GM19455 (cell line): ENCODE data around the gene LILRB2.
"Not testable (repeated sequence)": the region's sequence is repeated elsewhere in the genome, so short reads cannot be mapped to it uniquely, and the experiment has no call there.

Experiments
- ATAC-seq: cut with Tn5 transposase; IDR thresholded peaks from one replicate; pipeline ENCODE4 v1.9.1; 2021; ENCODE audit not compliant: unreplicated experiment

Gene LILRB2

DNA sequence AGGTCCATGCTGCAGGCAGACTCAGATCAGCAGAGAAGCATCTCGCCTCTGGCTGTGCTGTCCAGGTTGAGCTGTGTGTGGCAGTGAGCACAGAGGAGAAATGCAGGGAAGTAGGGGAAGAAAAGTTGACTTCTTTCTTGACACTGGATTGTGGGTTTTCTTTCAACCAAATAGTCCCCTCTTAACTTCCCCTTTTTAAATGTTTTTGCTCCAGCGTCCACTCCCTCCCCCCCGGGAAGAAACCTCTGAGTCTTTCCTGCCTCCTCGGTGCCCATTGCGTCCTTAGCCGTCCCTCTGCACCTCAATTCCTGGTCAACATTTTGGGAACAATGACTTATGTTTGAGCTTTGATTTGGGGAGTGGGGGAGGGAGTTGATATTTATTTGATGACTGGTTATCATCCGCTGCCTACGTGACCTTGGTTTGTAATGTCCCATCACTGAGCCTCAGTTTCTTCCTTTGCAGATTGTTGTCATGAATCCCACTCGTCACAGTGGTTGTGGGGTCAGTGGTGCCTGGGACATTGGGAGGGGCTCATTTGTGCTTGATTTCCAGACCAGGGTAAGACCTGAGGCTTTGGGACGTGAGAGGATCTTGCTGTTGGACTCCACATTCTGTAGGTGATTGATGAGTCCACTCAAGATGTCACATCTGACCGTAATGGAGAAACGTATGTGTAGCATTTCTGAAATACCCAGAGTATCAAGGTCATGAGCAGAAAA lies at the start of gene LILRB2:
LILRB2 (minus strand) TSS at position 104 of the 722 bp plus-strand sequence. CDS start 614 bp downstream, outside the sequence.
- ATAC-seq = no peak

DNA sequence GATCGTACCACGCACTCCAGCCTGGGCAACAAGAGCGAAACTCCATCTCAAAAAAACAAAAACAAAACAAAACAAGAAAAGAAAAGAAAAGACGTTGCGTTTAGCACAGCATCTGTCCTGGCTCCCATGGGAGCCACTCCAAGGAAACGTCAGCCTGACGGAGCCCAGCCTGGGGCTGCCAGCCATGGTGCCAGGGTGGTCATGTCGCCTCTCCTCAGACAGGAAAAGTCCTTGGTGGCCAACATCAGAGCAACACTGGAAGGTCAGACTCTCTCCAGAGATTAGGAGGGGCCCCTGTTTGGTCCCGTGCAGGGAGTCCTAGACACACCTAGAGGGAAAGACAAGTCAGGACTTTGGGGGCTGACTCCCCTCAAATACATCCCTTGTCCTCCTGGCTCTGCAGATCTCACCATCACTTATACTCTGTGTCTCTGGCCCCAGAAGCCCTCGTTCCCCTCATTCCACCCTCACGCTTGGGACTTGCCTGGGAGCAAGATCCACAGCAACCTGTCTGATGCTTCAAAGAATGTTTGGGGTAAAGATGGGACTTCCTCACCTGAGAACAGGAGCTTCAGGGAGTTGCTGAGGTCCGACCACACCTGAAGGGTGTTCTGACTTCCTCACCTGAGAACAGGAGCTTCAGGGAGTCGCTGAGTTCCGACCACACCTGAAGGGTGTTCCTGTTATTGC lies 48.7 kb upstream of the LILRB2 start:
- ATAC-seq = no peak

DNA sequence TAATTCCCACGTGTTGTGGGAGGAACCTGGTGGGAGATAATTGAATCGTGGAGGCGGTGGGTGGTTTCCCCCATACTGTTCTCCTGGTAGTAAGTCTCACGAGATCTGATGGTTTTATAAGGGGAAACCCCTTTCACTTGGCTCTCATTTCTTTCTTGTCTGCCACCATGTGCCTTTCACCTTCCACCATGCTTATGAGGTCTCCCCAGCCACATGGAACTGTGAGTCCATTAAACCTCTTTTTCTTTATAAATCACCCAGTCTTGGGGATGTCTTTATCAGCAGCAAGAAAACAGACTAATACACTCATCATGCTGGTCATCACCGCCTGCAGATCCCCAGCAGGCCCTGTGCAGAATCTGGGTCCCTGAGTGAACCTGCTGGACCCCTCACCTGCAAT lies 47.9 kb upstream of the LILRB2 start:
- not testable (repeated sequence) for ATAC-seq

DNA sequence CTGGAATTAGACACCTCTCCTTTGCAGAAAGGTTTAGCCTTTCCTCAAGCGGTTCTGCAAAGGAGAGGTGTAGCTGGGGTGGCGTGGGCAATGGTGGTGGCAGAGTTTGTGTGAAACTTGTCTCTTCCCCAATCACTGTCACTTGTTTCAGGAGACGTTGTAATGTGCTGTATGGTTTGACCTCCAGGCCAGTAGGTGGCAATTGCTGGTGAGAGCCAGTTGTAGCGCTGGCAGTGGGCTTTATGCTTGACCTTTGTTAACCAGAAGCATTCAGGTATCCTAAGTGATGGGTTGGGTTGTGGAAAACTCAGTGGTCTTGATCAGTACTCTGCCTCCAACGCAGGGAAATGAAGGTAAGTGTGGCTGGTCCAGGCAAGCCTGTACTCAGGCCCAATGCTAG lies 44.7 kb upstream of the LILRB2 start:
- no peak for ATAC-seq

DNA sequence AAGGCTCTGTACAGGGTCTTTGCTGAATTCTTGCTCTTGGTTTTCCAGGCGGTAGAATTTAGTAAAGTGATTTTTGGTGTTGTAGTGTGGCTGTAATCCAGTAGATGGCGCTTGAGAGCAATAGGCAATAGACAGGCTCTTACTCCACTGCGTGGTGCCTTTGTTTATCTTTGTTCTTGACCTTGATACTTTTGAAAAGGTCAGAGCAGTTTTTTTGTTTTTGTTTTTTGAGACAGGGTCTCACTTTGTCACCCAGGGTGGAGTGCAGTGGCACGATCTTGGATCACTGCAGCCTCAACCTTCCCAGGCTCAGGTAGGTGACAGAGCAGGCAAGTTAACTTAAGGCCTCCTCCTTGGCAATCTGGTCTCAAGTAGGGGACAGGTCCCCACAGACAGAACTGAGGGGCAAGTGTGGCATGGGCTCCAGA lies 44.3 kb upstream of the LILRB2 start:
- ATAC-seq = no peak

DNA sequence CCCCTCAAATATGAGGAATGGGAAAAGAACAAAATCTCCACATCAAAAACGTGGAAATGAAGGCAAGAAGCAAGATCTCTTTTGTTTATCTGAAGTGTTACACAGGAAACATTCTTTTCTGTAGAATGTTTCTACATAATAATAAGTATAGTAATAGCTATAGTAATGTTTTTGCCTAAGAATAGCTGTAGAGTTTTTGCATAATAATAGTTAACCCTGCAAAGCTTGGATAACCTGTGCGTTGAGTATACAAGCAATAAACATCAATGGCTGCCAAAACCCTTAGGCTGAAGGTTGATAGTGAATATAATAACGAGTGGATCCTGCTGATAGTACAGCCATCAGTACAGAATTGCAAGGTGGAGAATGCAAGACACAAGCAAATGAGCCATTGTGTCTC lies 43.2 kb upstream of the LILRB2 start:
- ATAC-seq = no peak

DNA sequence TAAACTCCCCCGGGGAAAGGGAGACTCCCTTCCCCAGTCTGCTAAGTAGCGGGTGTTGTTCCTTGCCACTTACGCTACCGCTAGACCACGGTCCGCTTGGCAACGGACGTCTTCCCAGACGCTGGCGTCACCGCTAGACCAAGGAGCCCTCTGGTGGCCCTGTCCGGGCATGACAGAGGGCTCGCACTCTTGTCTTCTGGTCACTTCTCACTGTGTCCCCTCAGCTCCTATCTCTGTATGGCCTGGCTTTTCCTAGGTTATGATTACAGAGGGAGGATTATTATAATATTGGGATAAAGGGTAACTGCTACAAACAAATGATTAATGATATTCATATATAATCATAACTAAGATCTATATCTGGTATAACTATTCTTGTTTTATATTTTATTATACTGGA lies 42.0 kb upstream of the LILRB2 start:
- ATAC-seq = not testable (repeated sequence)

DNA sequence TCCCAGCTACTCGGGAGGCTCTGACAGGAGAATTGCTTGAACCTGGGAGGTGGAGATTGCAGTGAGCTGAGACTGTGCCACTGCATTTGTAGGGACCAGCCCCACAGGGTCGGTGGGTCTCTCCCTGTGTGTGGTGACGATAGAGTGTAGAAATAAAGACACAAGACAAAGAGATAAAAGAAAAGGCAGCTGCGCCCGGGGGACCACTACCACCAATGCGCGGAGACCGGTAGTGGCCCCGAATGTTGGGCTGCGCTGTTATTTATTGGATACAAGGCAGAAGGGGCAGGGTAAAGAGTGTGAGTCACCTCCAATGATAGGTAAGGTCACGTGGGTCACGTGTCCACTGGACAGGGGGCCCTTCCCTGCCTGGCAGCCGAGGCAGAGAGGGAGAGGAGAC lies 41.4 kb upstream of the LILRB2 start:
- ATAC-seq = not testable (repeated sequence)

DNA sequence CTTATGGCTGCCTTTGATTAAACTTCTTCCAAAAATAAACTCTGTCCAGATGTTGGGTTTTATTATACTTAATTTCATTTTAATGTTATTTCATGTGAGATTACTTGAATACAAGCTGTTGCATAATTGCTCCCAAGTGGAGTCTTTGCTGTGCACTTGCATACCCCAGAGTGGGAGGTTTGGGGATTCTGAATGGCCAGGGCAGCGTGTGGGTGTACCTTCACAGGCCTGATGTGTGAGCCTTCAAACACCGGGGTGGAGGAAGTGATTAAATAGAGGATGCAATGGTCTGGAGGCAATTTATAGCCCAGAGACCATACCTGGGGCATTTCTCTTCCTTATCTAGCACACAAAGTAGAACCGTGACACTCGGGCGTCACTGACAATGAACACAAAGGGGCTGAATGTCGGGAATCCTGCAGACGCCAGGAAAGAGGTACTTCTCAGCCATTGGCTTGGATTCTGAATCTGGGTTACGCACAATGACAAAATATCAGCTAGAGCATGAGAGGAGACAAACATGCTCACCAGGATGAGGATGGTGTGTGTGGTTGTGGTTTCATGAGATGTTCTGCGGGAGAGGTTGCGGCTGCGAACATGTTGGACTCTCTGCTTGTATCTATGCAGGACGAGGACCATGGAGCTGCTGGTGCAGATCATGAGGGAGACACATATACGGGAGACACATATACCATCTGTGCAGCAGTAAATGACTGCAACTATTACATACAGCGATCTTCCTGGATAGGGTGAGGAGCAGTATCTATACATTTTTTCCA lies 39.2 kb upstream of the LILRB2 start:
- no peak for ATAC-seq

DNA sequence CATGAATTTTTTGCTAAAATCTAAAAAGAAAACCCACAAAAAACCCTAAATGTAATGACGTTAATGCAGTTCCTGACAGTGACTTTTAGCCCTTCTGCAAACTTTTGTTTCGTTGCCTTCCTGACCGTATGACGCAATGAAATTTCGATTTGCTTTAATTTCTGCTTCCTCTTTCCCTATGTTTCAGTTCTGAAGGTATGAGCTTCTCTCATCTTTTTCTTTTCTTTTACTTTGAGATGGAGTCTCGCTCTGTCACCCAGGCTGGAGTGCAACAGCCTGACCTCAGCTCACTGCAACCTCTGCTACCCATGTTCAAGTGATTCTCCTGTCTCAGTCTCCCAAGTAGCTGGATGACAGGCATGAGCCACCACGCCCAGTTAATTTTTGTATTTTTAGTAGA lies 38.1 kb upstream of the LILRB2 start:
- no peak for ATAC-seq

DNA sequence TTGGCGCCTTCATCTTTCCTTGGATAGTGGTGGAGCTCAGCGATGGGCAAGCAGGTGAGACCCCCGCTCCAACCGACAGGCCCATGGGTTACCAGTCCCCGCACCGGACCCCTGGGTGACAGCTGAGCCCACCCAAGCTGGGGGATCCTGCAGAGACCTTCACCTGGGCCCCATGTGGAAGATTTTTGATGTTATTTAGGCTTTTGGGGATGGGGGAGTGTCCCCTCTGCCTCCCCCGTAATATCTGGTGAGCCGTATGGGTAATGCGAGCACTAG lies 37.0 kb upstream of the LILRB2 start:
- ATAC-seq = no peak

DNA sequence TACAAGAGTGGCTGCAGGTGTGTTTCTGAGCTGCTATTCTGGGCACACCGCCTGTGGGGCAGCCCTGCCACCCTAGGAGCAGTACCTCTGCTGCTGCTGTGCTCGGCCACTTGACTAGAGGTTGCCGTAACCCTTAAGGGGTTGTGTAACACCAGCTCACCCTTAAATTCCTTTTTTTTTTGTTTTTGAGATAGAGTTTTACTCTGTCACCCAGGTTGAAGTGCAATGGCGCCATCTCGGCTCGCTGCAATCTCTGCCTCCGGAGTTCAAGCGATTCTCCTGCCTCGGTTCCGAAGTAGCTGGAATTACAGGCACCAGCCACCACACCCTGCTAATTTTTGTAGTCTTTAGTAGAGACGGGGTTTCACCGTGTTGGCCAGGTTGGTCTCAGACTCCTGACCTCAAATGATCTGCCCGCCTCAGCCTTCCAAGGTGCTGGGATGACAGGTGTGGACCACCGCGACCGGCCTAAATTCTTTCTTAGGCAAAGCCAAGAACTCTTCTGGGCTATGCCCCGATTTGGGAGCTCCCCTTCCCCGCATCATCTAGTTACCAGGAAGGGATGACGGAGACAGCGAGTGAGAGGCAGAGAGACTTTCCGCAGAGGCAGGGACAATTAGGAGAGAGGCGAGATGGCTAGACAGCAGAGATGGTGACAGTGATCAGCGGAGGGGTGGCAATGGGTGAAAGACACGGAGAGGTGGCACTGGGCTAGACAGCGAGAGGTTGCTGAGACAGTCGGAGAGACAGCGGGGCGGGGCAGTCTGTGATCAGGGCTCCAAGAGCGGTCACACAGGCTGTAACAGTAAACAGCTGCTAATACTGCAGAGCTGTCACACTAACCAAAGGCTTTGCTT lies 36.4 kb upstream of the LILRB2 start:
- ATAC-seq = no peak

DNA sequence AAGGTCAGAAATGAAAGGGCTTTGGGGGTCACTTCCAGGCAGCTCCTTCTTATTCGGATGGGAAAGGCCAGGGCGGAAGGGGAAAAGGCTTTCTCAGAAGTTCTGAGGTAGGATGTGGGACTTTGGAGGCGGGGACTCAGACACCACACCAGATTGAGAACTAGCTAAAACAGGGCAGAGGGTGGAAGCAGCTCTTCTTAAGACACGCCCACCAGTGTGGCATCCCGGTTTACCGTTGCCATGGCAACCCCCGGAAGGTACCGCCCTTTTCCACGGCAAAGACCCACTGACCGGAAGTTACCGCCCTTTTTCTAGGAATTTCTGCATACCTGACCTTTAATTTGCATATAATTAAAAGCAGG lies 35.8 kb upstream of the LILRB2 start:
- ATAC-seq = no peak

DNA sequence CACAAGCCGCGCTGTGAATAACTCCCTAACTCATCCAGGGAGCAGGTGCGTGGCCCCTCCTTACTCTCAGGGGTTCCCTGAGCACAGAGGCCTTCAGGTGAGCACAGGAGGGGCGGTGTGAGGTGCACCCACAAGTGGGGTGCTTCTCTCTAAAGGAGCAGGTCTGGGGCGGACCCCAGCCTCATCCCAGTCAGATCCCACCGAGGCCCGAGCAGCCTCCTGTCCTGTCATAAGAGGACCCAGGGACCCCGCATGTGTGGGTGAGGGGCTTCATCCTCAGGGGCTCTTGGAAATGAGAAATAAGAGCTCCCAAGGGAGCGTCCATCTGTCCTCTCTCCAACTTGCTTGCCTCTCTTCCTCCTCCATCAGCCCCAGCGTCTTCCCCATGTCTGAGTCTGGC lies 35.0 kb upstream of the LILRB2 start:
- no peak for ATAC-seq

DNA sequence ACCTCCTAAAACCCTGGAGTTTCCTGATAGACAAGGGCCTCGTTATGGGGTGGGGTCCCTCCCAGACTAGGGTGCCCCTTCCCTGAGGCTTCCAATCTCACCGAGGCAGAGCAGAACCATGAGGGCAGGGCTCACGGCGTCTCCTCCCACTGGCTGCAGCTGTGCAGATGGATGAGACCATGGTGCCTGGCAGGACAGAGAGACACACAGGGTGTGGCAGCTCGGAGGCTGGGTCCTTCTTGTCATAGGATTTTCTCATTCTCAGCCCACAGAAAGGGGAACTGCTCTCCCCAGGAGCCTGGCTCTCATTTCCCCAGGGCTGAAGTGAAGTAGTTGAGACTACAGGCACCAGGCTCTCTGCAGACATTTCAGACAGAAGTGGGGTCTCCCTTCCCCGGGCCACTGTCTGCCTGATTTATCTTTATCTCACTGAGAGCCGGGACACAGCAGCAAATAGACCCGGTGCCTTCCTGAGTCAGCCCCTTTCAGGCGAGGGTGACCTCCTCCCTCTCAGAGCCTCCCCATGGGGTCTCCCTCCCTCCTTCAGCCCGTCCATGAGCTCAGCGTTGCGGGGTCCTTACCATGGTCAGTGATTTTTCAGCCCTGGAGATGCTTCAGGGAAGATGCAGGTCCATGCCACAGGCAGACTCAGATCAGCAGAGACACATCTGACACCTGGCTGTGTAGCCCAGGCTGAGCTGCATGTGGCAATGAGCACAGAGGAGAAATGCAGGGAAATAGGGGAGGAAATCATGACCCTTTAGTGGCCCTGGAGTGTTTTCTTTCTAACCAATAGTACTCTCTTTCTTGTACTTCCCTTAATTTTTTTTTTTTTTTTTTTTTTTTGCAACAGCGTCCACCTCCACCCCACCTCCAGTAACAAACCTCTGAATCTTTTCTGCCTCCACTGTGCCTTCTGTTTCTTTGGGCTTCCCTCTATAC lies 31.8 kb upstream of the LILRB2 start, which contains the start of gene LILRA5:
LILRA5 (minus strand) TSS at position 731 of the 942 bp plus-strand sequence; CDS start at position 584, 147 bp downstream.
- no peak for ATAC-seq

DNA sequence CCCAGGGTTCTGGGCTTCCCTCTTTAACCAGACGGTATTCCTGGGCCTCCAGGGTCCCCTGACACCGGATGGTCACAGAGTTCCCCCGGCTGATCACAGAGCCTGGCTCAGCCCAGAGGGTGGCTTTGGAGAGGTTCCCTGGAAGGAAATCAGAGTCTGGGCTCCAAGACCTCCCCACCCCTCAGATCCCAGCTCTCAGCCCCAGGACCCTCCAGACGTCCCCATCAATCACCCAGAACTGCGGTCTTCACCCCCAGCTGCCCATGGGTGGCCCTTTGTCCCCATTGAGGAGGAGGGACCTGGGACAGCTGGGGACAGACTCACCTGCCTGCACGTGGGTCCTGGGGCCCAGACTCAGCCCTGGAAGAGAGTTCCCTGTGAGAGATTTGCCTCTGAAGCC lies 31.1 kb upstream of the LILRB2 start:
- ATAC-seq = no peak

DNA sequence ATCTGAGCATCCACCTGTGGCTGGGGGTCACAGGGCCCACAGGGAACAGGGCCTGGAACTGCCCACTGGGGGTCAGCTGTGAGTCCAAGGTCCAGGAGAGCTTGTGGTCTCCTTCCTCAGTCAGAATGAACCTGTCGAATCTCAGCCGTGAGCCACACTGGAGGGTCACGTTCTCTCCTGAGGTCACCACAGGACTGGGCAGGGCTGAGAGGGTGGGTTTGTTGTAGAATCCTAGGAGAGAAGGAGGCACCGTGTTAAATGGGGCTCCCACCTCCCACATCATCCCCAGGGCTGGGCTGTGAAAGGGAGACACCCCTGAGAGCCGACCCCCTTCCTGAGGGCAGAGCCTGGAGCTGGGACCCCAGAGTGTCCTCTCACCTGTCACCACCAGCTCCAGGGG lies 30.6 kb upstream of the LILRB2 start:
- no peak for ATAC-seq

DNA sequence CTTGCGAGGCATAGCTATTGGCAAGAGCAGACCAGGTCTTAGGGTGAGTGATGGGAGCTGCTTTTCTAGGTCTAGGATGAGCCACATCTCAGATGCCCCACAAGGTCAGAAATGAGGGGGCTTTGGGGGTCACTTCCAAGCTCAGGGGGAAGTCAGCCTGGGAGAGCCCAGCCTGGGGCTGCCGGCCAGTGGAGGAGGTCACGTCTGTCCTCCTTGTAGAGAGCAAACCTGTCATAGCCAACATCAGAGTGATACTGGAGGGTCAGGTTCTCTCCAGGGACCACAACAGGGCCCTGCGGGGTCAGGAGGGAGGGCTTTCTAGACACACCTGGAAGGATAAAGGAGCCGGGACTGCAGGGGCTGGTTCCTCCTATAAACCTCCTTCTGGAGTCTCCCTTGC lies 29.6 kb upstream of the LILRB2 start:
- no peak for ATAC-seq

DNA sequence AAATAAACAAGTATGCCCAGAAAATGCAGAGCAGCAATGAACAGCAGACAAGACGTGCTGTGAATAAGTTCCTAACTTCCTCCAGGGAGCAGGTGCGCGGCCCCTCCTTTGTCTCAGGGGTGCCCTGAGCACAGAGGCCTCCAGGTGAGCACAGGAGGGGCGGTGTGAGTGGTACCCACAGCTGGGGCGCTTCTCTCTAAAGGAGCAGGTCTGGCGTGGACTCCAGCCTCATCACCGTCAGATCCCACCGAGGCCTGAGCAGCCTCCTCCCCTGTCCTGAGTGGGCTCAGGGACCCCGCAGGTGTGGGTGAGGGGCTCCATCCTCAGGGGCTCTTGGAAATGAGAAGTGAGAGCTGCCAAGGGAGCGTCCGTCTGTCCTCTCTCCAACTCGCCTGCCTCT lies 28.9 kb upstream of the LILRB2 start:
- ATAC-seq = no peak

DNA sequence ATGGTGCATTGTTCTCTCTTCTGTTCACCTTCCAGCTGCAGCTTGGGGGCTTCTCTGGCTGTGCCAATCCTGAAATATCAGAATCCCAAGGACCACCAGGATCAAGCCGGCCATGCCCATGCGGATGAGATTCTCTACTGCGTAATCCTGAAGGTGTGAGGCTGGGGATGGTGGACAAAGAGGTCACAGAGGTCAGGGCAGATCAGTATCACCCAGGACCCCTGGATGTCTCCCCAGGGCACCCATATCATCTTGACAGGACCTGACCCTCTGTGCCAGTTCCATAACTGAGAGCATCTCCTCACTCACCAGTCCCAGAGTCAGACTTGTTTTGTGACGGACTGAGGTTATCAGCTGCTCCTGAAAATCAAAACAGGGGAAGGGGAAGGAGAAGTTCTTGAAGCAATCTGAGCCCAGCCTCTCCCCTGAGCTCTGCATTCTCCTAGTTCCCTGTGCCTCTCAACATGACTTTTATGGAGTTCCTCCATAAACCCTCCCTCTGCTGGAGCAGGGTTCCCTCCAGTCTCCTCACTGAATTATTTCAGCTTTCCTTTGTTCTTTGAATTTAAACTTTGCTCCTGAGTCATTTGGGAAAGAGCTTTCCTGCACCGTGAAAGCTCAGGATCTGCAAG lies 26.6 kb upstream of the LILRB2 start:
- no peak for ATAC-seq
